Smooth muscle cell (in vitro differentiated cells): ENCODE data around the gene SSUH2. TPM values are rescaled to one million over a fixed set of nuclear protein-coding genes. Genes with fewer than 3 reads are reported as not detected.

ENCODE experiments used
- DNase-seq: peaks from one replicate; lab custom pipeline; 2025; ENCODE audit not compliant: unreplicated experiment; lab: John Stamatoyannopoulos, UW
- H2AFZ ChIP-seq: fragments of 200-600 bp; sonication (generic); 2 replicates; pipeline ENCODE4 v1.6.0; 2016; ENCODE audit warnings: antibody characterized with exemption, low read depth, mild to moderate bottlenecking
- H3F3A ChIP-seq: fragments of 200-600 bp; sonication (generic); 2 replicates; pipeline ENCODE4 v1.6.0; 2017; ENCODE audit warnings: antibody characterized with exemption, low read depth
- H3K27ac ChIP-seq: fragments of 200-600 bp; sonication (generic); 2 replicates; pipeline ENCODE4 v1.5.1; 2016; ENCODE audit warnings: low read depth, mild to moderate bottlenecking
- H3K27me3 ChIP-seq: fragments of 200-600 bp; sonication (generic); 2 replicates; pipeline ENCODE4 v1.6.1; 2016; ENCODE audit warnings: low read depth, mild to moderate bottlenecking
- H3K36me3 ChIP-seq: fragments of 200-600 bp; sonication (generic); 2 replicates; pipeline ENCODE4 v1.5.1; 2016; ENCODE audit warnings: low read depth
- H3K4me1 ChIP-seq: fragments of 200-600 bp; sonication (generic); 2 replicates; pipeline ENCODE4 v1.5.1; 2016; ENCODE audit warnings: low read depth
- H3K4me2 ChIP-seq: fragments of 200-600 bp; sonication (generic); 2 replicates; pipeline ENCODE4 v1.6.0; 2016; ENCODE audit warnings: mild to moderate bottlenecking
- H3K4me3 ChIP-seq: fragments of 200-600 bp; sonication (generic); 2 replicates; pipeline ENCODE4 v1.5.1; 2016; ENCODE audit warnings: mild to moderate bottlenecking
- H3K79me2 ChIP-seq: fragments of 200-600 bp; sonication (generic); 2 replicates; pipeline ENCODE4 v1.6.0; 2016; ENCODE audit warnings: low read depth, mild to moderate bottlenecking
- H3K9ac ChIP-seq: fragments of 200-600 bp; sonication (generic); 2 replicates; pipeline ENCODE4 v1.6.0; 2016; ENCODE audit warnings: low read depth
- H3K9me3 ChIP-seq: fragments of 200-600 bp; sonication (generic); replicated peaks from 2 replicates; pipeline ENCODE4 v1.5.1; 2016; ENCODE audit warnings: low read depth
- H4K20me1 ChIP-seq: fragments of 200-600 bp; sonication (generic); 2 replicates; pipeline ENCODE4 v1.6.0; 2016; ENCODE audit warnings: low read depth
- CTCF ChIP-seq: fragments of 200-600 bp; sonication (generic); IDR thresholded peaks from 2 replicates; pipeline ENCODE4 v1.5.1; 2017; ENCODE audit warnings: borderline replicate concordance, mild to moderate bottlenecking, antibody characterized with exemption; ENCODE audit not compliant: insufficient read depth, poor library complexity, severe bottlenecking
- WGBS: methylation state at CpG from one replicate; pipeline ENCODE4 v1.1.7; 2016; ENCODE audit warnings: low lambda C conversion rate; 5-methylcytosine and 5-hydroxymethylcytosine counted together
- polyA plus RNA-seq: library from polyadenylated mRNA; unstranded; fragments of >200 nt; fragmentation: Nextera tagmentation; extraction: Ambion mirVana; gene quantifications from 2 replicates; pipeline ENCODE4 v1.2.1, GENCODE V29; 2016
- total RNA-seq: library from RNA; depleted of rRNA; stranded (reverse); fragments of >200 nt; gene quantifications from 2 replicates; pipeline ENCODE4 v1.2.3, GENCODE V29; 2014

Gene SSUH2
- total and polyA plus RNA-seq, 2 experiments from 2014 or later: 0.09 TPM; not detected in 1

- no peak overlapping the region for H2AFZ ChIP-seq
- no peak overlapping the region for H3K4me3 ChIP-seq
- no peak overlapping the region for H3K27ac ChIP-seq
- no peaks in the 10 kb centered on the region for H3K27me3 ChIP-seq
- no peaks in the 10 kb centered on the region for H3F3A ChIP-seq
- H4K20me1 ChIP-seq: no peaks in the 10 kb centered on the region
- no peaks in the 10 kb centered on the region for H3K9me3 ChIP-seq
- no peaks in the 10 kb centered on the region for H3K79me2 ChIP-seq
- H3K36me3 ChIP-seq: no peaks in the 10 kb centered on the region
- no peak overlapping the region for H3K9ac ChIP-seq
- 92% methylated on average over 8 of the region's 8 CpGs for WGBS
- no peak for DNase-seq
- H3K4me2 ChIP-seq: no peak overlapping the region
- no peak for TF ChIP-seq CTCF
- peaks cover 5% of the 10 kb centered on the region for H3K4me1 ChIP-seq
Measured at GRCh38 chr3:8653800-8654408, 9.3 kb upstream of the SSUH2 start.

- Histone ChIP-seq H3K9me3 (no peaks in the 10 kb centered on the region), H3K9ac (no peak overlapping the region), H2AFZ (no peak overlapping the region), H3K4me2 (no peak overlapping the region), H3F3A (no peaks in the 10 kb centered on the region), H3K4me1 (no peaks in the 10 kb centered on the region), H3K79me2 (no peaks in the 10 kb centered on the region), H4K20me1 (no peaks in the 10 kb centered on the region), H3K36me3 (no peaks in the 10 kb centered on the region), H3K27me3 (no peaks in the 10 kb centered on the region), H3K27ac (no peak overlapping the region), H3K4me3 (no peak overlapping the region)
- 86% methylated on average over 2 of the region's 2 CpGs for WGBS
- no peak for TF ChIP-seq CTCF
- DNase-seq: no peak
Measured at GRCh38 chr3:8652324-8652987, 7.9 kb upstream of the SSUH2 start.

GRCh38 chr3:8651418-8652323 is 7.1 kb upstream of the SSUH2 start:
- Histone ChIP-seq H3K9me3 (no peaks in the 10 kb centered on the region), H3K4me3 (no peak overlapping the region), H3F3A (no peaks in the 10 kb centered on the region), H3K36me3 (no peaks in the 10 kb centered on the region), H2AFZ (no peak overlapping the region), H3K9ac (no peak overlapping the region), H3K4me1 (no peaks in the 10 kb centered on the region), H4K20me1 (no peaks in the 10 kb centered on the region), H3K27me3 (no peaks in the 10 kb centered on the region), H3K4me2 (no peak overlapping the region), H3K79me2 (no peaks in the 10 kb centered on the region), H3K27ac (no peak overlapping the region)
- TF ChIP-seq CTCF: no peak
- WGBS: 83% methylated on average over 12 of the region's 12 CpGs
- DNase-seq: no peak
